Mucosa of descending colon (tissue), 3 donors: Measurements from ENCODE around the gene LRIT3. TPM values are rescaled to one million over a fixed set of nuclear protein-coding genes. Genes with fewer than 3 reads are reported as not detected.

ENCODE experiments used
- ATAC-seq: fragments of 200-7000 bp; cut with Tn5 transposase; one replicate; pipeline ENCODE4 v1.9.1; 2020; ENCODE audit warnings: mild to moderate bottlenecking, moderate library complexity
- DNase-seq, 3 donors: peaks; one replicate each; pipeline ENCODE4 v3.0.0-alpha.2; 2020
- H3K36me3 ChIP-seq: fragments of 200-600 bp; one replicate; pipeline ENCODE4 v1.8.0; 2021; ENCODE audit warnings: low read depth, mild to moderate bottlenecking
- H3K4me1 ChIP-seq: fragments of 200-600 bp; one replicate; pipeline ENCODE4 v1.8.0; 2021; ENCODE audit warnings: low read depth, mild to moderate bottlenecking
- H3K4me3 ChIP-seq: fragments of 200-600 bp; one replicate; pipeline ENCODE4 v1.8.0; 2021; ENCODE audit warnings: mild to moderate bottlenecking
- H3K9me3 ChIP-seq: fragments of 200-600 bp; one replicate; pipeline ENCODE4 v1.8.0; 2021; ENCODE audit warnings: mild to moderate bottlenecking
- intact Hi-C, 2 donors: fragments of 100-400 bp; cut with DNase I in 1 of 2; cut with micrococcal nuclease in 1 of 2; formaldehyde crosslinking; loops; one replicate each; pipeline versions ENCODE4 v1.11.0 to v1.11.1; 2022; cut with DNase I, micrococcal nuclease
- total RNA-seq, 3 donors: library from RNA; stranded (reverse); fragmentation: NEBNext Ultra II Directional in 2 of 3; extraction: Animal tissue kit (Norgen Biotek cat#: 25700) in 2 of 3; gene quantifications; one replicate each; pipeline versions ENCODE4 v1.2.1 to v1.2.4, GENCODE V29; 2021 to 2023
- TF ChIP-seq, protein P1 (sequence below): fragments of 200-600 bp; IDR thresholded peaks from one replicate; pipeline ENCODE4 v1.8.0; 2022; ENCODE audit warnings: antibody characterized with exemption, mild to moderate bottlenecking
- donor health status: DM: no; HTN: no; CAD: no; lungs with moderate emphysema.
- donor health status: DM: no; HTN: no; CAD: no.
- donor health status: DM: no; HTN: yes; CAD: no.

LRIT3 gene
- total RNA-seq, 3 donors from 2014 or later, result 0.06 TPM; not detected in 2

DNA sequence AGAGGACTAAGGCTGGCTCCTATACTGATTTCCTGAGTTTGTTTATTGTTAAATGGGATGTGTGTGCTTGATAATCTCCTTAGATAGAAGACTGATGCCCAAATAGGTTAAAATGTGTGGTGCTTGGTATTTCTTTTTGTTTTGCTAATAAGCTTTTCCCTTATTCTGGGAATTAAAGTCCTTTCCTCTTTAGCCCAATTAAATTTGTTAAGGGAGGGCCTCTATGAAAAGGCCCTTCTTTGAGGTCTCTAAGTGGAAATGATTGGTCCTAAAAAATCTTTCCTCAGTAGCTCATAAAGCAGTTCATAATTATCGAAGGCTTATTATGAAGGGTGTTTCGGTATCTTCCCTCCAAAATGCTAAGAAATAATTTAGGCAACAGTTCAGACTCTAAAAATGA lies 20.2 kb upstream of the LRIT3 start, which contains the start of gene RRH:
Gene RRH, plus strand, starts transcription at position 301 of the 400 bp plus-strand sequence. Its CDS starts 56 bp downstream, at position 357.
- no peak for DNase-seq
- no peak for ATAC-seq
- H3K36me3 ChIP-seq, result no peaks in the 10 kb centered on the region
- no peak within 1 kb of the TSS for H3K4me3 ChIP-seq
- TF ChIP-seq, protein P1, sequence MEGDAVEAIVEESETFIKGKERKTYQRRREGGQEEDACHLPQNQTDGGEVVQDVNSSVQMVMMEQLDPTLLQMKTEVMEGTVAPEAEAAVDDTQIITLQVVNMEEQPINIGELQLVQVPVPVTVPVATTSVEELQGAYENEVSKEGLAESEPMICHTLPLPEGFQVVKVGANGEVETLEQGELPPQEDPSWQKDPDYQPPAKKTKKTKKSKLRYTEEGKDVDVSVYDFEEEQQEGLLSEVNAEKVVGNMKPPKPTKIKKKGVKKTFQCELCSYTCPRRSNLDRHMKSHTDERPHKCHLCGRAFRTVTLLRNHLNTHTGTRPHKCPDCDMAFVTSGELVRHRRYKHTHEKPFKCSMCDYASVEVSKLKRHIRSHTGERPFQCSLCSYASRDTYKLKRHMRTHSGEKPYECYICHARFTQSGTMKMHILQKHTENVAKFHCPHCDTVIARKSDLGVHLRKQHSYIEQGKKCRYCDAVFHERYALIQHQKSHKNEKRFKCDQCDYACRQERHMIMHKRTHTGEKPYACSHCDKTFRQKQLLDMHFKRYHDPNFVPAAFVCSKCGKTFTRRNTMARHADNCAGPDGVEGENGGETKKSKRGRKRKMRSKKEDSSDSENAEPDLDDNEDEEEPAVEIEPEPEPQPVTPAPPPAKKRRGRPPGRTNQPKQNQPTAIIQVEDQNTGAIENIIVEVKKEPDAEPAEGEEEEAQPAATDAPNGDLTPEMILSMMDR, result no peak
- intact Hi-C loops, result loop anchor here in 1 of 2 donors (10.0 kb wide), 1 partner anchor 403 kb away; no protein-coding TSS in a partner anchor
- no peaks in the 10 kb centered on the region for H3K9me3 ChIP-seq
- no peaks in the 10 kb centered on the region for H3K4me1 ChIP-seq

DNA sequence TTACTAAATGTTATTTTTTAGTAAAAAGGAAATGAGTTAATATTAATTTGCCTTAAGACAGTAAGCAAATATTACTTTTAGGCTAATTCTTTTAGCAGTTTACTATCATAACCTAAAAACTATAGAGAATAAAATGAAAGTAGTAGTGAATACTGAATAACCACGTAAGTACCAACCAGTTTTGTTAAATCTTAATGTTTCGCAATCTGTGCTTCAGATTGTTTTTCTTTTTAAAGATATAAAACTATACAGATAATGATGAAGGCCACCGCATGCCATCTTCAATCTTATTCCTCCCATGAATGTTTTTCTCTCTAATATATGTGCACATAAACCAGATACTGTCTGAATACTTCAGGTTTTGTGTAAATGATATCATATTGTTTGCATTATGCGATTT lies 14.2 kb upstream of the LRIT3 start:
- Histone ChIP-seq H3K4me3 (no peak overlapping the region), H3K36me3 (no peaks in the 10 kb centered on the region), H3K4me1 (no peaks in the 10 kb centered on the region), H3K9me3 (no peaks in the 10 kb centered on the region)
- intact Hi-C loops, result no loop called here
- ATAC-seq (no peak), DNase-seq (no peak)
- TF ChIP-seq, protein P1, result no peak

DNA sequence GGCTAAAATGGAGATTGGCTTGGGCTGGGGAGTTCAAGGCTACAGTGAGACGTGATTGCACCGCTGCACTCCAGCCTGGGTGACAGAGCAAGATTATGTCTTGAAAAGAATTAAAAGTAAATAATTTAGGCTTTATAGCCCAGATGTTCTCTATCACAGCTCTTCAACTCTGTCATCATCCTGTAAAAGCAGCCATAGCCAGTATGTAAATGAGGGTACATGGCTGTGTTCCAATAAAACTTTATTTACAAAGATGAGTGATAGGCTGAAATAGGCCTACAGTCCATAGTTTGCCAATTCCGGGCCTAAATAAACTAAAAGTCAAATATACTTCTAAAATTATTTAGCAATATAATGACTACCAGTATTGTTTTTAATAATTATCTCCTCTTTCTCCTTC lies 10.9 kb upstream of the LRIT3 start:
- H3K36me3 ChIP-seq, result no peaks in the 10 kb centered on the region
- DNase-seq (no peak), ATAC-seq (no peak)
- H3K4me3 ChIP-seq, result no peak overlapping the region
- TF ChIP-seq, protein P1, result no peak
- H3K9me3 ChIP-seq, result no peaks in the 10 kb centered on the region
- intact Hi-C loops, result no loop called here
- H3K4me1 ChIP-seq, result no peaks in the 10 kb centered on the region

DNA sequence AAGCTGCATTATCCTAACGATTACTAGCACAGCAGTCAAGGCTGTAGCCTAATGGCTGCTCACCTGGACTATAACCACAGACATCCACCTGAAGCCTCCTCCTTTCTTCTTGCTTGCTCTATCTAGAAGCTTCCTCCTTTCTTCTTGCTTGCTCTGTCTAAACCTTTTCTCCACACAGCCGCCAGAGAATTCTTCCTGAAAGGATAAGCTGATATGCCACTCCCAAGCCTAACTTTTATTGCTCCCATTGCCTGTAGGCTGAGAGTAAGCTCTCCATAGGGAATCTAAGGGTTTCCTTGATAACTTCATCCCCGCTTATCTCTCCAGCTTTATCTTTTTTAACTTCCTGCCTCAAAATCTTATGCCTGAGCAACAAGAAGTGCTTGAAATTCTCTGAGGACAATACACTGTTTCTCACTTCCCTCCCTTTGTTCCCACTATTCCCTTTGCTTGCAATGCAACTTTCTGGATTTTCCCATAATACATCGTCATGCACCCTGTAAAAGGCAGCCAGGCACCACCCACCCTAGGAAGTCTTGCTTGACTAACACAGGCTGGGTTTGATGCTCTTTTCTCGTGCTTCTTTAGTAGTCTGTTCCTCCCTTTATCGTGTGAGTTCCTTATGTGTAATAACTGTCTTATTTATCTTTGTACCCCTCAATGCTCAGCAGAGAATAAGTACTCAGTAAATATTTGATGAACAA lies 1.4 kb upstream of the LRIT3 start:
- ATAC-seq (peak; percentile 97), DNase-seq (peak in 1 of 3 donors; percentile 54)
- intact Hi-C loops, result no loop called here

DNA sequence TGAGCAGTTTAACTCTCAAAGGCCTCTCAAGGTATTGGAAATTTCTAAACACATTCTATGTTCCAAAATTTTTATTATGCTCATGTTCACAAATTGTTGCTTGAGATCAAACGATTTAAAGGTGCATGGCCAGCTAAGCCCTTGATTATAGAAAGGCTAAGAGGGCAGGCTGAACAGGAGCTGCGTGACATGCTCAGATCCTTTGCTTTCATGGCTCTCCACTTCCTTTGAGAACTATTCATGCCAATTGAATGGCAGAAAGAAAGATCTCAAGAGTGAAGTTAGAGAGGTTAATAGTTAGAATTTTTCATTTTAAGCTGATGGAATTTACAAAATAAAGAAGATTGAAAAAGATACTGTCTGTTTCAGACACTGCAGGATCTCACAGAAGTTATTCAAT lies 594 bp downstream of the LRIT3 start:
- TF ChIP-seq, protein P1, result no peak
- ATAC-seq, result no peak

More for the DNA sequence above, 1.4 kb upstream of the LRIT3 start:
- H3K36me3 ChIP-seq, result no peaks in the 10 kb centered on the region
- H3K4me1 ChIP-seq, result peaks cover 8% of the 10 kb centered on the region
- H3K9me3 ChIP-seq, result no peaks in the 10 kb centered on the region
- TF ChIP-seq, protein P1, result no peak
- H3K4me3 ChIP-seq, result no peak overlapping the region

More for the DNA sequence above, 594 bp downstream of the LRIT3 start:
- no peaks in the 10 kb centered on the region for H3K9me3 ChIP-seq
- DNase-seq, result no peak
- no peak overlapping the region for H3K4me3 ChIP-seq
- no peaks in the 10 kb centered on the region for H3K36me3 ChIP-seq
- intact Hi-C loops, result no loop called here
- H3K4me1 ChIP-seq, result peaks cover 8% of the 10 kb centered on the region
